ENCODE data around the gene AMY1A.
"Not testable (repeated sequence)": the region's sequence is repeated elsewhere in the genome, so short reads cannot be mapped to it uniquely, and the experiment has no call there.

DNA sequence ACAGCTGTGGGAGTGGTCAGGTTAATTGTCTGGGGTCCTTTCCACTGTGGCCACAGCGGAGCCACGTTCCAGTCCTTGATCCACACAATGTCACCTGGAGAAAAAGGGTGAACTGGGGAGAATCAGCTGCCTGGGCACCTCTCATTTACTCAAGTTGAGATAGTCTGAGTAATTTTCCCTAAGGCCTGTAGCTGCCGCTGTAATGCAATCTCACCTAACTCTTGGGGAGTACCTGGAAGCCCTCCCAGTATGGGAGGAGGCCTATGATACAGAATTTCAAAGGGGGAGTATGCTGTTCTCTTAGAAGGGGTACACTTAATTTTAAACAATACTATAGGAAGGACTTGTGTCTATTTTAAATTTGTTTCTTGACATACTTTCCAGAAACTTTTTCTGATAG, 5.3 kb upstream of the AMY1A start:
- not testable (repeated sequence) for TF ChIP-seq POLR2A (IDR thresholded peaks at IDR 0.05; ENCODE audit: low read depth, low read length); CTCF (IDR thresholded peaks at IDR 0.05; ENCODE audit: extremely low read depth in 1 of 2, insufficient read depth in 1 of 2, low read depth in 1 of 2, low read length in 2 of 2); POLR2AphosphoS5 (IDR thresholded peaks at IDR 0.05; ENCODE audit: insufficient read depth, low read depth, low read length); MAX (IDR thresholded peaks at IDR 0.05; ENCODE audit: insufficient read depth, insufficient read length); EZH2 (IDR thresholded peaks at IDR 0.05; ENCODE audit: borderline replicate concordance, low read depth, low read length, severe bottlenecking); FOS (IDR thresholded peaks at IDR 0.05; ENCODE audit: borderline replicate concordance, insufficient read depth, low read length); JUN (IDR thresholded peaks at IDR 0.05; ENCODE audit: borderline replicate concordance, insufficient read depth, insufficient read length, low read depth); GATA2 (IDR thresholded peaks at IDR 0.05; ENCODE audit: insufficient read depth, insufficient read length, low read depth, low read length); MYC (IDR thresholded peaks at IDR 0.05; ENCODE audit: low read depth, low read length)
